GM12878 (cell line): ENCODE data around the gene GORASP1.

Source experiments
- NR2C2 ChIP-seq: IDR thresholded peaks from 2 replicates; pipeline ENCODE4 v1.6.1; 2011; ENCODE audit warnings: borderline replicate concordance, low read depth; ENCODE audit not compliant: control insufficient read depth, insufficient read length
- POLR2A ChIP-seq: IDR thresholded peaks from 2 replicates; pipeline ENCODE4 v1.6.1; 2011; ENCODE audit warnings: low read depth, mild to moderate bottlenecking, low read length
- RAD21 ChIP-seq: IDR thresholded peaks from 2 replicates; pipeline ENCODE4 v1.6.1; 2011; ENCODE audit warnings: mild to moderate bottlenecking, low read depth, low read length, moderate library complexity; ENCODE audit not compliant: insufficient read depth
- TF ChIP-seq, protein P1 (sequence below): fragments of 450-650 bp; IDR thresholded peaks from 2 replicates; pipeline ENCODE4 v1.6.1; 2014; ENCODE audit warnings: mild to moderate bottlenecking
- TF ChIP-seq, protein P2 (sequence below), 3 experiments: IDR thresholded peaks in 2 of 3; conservative IDR thresholded peaks in 1 of 3; 2 replicates each; pipeline ENCODE4 v1.5.1; 2011; ENCODE audit warnings: low read depth in 3 of 3, low read length in 3 of 3, mild to moderate bottlenecking in 3 of 3, control low read depth in 2 of 3, moderate library complexity in 2 of 3, inconsistent platforms in 1 of 3, mixed read lengths in 1 of 3; ENCODE audit not compliant: control insufficient read depth in 2 of 3, insufficient read depth in 1 of 3; ENCODE audit errors: extremely low read depth in 1 of 3

DNA sequence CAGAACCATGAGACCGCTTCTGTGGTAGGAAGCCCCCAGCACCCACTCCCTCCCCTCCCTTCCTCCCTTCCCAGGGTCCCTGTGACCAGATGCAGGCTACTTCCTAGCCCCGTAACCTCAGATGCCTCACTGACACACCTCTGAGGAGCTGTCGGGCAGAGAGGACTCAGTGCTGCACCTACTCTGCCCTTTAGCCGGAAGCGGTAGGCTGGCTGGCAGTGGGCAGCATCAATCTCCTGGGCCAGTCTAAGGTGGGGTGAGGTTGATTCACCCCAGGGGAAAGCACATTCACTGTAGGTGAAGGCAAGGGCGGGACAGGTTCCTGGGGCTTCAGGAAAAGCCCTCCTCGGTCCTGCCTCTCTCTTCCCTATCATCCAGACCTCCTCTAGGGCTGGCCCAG, 26.9 kb upstream of the GORASP1 start:
- TF ChIP-seq POLR2A (no peak), RAD21 (no peak), NR2C2 (no peak)
- TF ChIP-seq, protein P1, sequence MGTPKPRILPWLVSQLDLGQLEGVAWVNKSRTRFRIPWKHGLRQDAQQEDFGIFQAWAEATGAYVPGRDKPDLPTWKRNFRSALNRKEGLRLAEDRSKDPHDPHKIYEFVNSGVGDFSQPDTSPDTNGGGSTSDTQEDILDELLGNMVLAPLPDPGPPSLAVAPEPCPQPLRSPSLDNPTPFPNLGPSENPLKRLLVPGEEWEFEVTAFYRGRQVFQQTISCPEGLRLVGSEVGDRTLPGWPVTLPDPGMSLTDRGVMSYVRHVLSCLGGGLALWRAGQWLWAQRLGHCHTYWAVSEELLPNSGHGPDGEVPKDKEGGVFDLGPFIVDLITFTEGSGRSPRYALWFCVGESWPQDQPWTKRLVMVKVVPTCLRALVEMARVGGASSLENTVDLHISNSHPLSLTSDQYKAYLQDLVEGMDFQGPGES = no peak
- TF ChIP-seq, protein P2, sequence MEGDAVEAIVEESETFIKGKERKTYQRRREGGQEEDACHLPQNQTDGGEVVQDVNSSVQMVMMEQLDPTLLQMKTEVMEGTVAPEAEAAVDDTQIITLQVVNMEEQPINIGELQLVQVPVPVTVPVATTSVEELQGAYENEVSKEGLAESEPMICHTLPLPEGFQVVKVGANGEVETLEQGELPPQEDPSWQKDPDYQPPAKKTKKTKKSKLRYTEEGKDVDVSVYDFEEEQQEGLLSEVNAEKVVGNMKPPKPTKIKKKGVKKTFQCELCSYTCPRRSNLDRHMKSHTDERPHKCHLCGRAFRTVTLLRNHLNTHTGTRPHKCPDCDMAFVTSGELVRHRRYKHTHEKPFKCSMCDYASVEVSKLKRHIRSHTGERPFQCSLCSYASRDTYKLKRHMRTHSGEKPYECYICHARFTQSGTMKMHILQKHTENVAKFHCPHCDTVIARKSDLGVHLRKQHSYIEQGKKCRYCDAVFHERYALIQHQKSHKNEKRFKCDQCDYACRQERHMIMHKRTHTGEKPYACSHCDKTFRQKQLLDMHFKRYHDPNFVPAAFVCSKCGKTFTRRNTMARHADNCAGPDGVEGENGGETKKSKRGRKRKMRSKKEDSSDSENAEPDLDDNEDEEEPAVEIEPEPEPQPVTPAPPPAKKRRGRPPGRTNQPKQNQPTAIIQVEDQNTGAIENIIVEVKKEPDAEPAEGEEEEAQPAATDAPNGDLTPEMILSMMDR (IDR thresholded peaks at IDR 0.05 in 2 of 3, conservative IDR thresholded peaks at IDR 0.05 in 1 of 3; ENCODE audit: control insufficient read depth in 2 of 3, extremely low read depth in 1 of 3, insufficient read depth in 1 of 3, low read depth in 3 of 3, low read length in 3 of 3) = no peak
